NT2/D1 (cell line): ENCODE data around the gene CCT2.

ENCODE experiments used
- SUZ12 ChIP-seq: IDR thresholded peaks from 2 replicates; pipeline ENCODE4 v1.6.1; 2011; ENCODE audit not compliant: insufficient read length, insufficient read depth; ENCODE audit errors: extremely low read depth
- YY1 ChIP-seq: IDR thresholded peaks from 2 replicates; pipeline ENCODE4 v1.6.1; 2011; ENCODE audit not compliant: insufficient read length, insufficient read depth
- ZNF274 ChIP-seq: IDR thresholded peaks from 2 replicates; pipeline ENCODE4 v1.6.1; 2011; ENCODE audit warnings: mild to moderate bottlenecking, low read depth, low read length

- TF ChIP-seq YY1 (no peak), SUZ12 (no peak), ZNF274 (no peak)
Observed at GRCh38 chr12:69595689-69596088, 10.4 kb downstream of the CCT2 start.
